Cardiac atrium fibroblast (primary cell): ENCODE measurements around the gene AMOTL2. TPM values are rescaled to one million over a fixed set of nuclear protein-coding genes. Genes with fewer than 3 reads are reported as not detected.

Experiments
- total RNA-seq: library from RNA; depleted of rRNA; stranded (reverse); fragments of >200 nt; gene quantifications from 2 replicates; pipeline ENCODE4 v1.2.3, GENCODE V29; 2015

The AMOTL2 gene
- 163 and 193 TPM in 2 replicates for total RNA-seq

GRCh38 chr3:134374105-134374790 is at the start of gene AMOTL2:
Gene AMOTL2 (minus strand): TSS chr3:134374447. CDS start chr3:134371433, 3,014 bp downstream.

Other genes with a start within 250 kb of the AMOTL2 start
- gene RYK, start 123.6 kb downstream of the AMOTL2 start, total RNA-seq: 50.9 and 59.9 TPM in 2 replicates
- gene ANAPC13, start 111.5 kb upstream of the AMOTL2 start, total RNA-seq: 78.2 and 123 TPM in 2 replicates
- gene CEP63, start 111.6 kb upstream of the AMOTL2 start, total RNA-seq: 8.8 and 21.4 TPM in 2 replicates